ENCODE measurements around the gene PNO1. TPM values are rescaled to one million over a fixed set of nuclear protein-coding genes. Genes with fewer than 3 reads are reported as not detected.

PNO1 gene
- total RNA-seq, 1 experiment from 2014 or later, result 31.7 TPM

DNA sequence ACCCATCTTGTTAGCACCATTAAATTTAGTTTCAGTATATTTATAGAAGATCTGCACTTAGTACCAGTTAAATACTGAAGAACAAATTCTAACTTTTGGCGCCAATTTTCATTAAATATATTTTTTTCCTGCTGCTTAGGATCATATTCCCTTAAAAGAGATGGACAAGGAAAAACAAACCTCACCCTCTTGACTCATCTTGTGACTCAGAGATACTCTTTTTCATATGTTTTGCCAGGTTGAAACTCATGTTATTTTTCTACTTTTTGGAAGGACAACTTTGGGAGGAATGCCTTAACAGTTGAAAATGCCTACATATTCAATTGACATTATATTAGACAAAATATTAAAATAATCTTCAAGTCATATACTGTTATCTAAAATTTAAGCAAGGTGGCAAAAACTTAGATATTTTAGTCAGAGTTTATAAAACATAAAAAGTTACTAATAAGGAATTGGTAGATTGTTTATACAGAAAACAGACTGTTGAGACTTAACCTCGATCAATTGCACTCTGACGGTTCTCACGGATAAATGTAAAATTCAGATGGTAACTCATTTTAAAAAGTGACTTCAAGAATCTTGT, 36.2 kb downstream of the PNO1 start:
- DNase-seq (ENCODE audit: low read depth), result peak; percentile 67

DNA sequence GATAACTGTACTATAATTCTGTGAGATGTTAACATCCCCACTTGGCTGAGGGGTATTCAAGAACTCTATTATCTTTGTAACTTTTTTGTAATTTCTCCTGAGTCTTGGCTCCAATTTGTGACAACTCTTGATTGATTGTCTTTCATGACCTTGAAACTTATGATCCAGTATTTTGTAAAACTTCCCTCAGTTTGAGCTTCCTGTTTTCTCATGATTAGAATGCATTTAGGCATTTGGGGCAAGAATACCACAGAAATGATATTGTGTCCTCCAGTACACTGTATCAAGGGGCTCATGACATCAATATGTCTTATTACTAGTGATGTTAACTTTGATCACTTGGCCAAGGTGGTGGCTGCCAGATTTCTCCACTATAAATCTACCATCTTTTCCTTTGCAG, 37.4 kb downstream of the PNO1 start:
- DNase-seq (ENCODE audit: low read depth), result no peak

DNA sequence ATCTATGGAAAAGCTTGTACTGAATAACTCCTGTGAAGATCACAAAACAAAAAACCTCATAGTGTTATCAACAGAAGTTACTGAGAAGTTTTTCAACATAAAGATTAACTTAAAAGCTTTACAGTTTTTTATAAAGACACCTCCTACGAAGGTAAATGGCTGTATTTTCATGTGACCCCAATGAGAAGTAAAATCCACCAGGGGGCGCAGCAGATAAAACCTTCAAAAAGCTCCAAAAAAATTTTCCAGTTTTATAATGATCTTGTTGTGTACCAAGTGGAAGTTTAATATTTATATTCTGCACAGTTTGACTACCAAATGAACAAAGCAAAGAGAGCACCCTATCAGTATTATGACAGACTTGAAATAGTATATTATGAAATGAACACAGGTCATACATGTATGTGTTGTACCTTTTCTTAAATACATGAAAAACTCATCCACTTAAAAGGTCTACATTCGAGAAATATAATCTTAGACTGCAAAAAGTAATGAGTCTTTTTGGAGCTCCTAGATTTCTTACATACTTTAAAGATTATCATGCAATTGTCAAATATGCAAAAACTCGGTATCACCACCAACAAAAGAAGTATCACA, 38.5 kb downstream of the PNO1 start:
- DNase-seq (ENCODE audit: low read depth), result peak; percentile 30

- DNase-seq (ENCODE audit: low read depth), result no peak
Observed at GRCh38 chr2:68200157-68200787, 42.6 kb downstream of the PNO1 start.

GRCh38 chr2:68203587-68203986, 45.9 kb downstream of the PNO1 start:
- DNase-seq (ENCODE audit: low read depth), result no peak

GRCh38 chr2:68206793-68207192, 49.1 kb downstream of the PNO1 start:
- no peak for DNase-seq (ENCODE audit: low read depth)

GRCh38 chr2:68214381-68214780, 56.7 kb downstream of the PNO1 start:
- DNase-seq (ENCODE audit: low read depth), result no peak

GRCh38 chr2:68216454-68217310, 59.0 kb downstream of the PNO1 start:
- peak; percentile 18 for DNase-seq (ENCODE audit: low read depth)

GRCh38 chr2:68217729-68218128, 60.0 kb downstream of the PNO1 start:
- no peak for DNase-seq (ENCODE audit: low read depth)

DNA sequence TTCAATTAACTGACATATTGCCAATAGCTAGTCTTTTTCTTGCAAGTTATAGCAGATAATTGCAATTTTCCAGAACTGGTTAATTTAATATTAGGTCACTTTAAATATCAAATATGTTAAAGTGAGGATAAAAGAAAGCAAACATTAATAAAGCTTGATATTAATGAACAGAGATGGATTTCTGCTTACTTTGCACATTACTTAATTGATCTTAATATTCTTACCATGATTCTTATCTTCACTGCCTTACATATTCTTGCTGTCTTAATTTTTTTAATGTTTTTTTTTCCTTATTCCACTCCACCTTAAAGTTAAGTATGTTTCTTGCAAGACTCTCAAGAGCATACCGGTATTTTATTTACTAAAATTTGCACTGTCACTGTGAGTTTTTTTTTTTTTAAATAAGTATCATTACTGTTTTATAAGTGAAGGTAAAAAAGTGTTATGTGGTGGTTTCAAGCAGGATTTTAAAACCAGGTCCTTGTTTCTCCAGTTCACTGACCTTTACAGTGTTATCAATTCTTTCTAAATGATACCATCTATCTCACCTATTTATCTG, 60.7 kb downstream of the PNO1 start:
- DNase-seq (ENCODE audit: low read depth), result no peak

DNA sequence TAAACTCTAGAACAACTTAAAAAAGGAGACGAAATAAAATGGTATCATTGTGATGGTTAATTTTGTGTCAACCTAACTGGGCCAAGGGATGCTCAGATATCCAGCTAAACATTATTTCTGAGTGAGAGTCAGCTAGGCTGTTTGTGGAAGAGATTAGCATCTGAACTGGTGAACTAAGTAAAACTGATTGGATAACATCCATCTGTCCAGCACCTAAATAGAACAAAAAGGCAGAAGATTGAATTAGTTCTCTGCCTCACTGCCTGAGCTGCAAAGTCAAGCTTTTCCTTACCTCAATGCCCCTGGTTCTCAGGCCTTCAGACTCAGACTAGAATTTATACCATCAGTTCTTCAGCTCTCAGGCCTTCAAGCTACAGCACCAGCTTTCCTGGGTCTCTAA, 64.6 kb downstream of the PNO1 start:
- no peak for DNase-seq (ENCODE audit: low read depth)

DNA sequence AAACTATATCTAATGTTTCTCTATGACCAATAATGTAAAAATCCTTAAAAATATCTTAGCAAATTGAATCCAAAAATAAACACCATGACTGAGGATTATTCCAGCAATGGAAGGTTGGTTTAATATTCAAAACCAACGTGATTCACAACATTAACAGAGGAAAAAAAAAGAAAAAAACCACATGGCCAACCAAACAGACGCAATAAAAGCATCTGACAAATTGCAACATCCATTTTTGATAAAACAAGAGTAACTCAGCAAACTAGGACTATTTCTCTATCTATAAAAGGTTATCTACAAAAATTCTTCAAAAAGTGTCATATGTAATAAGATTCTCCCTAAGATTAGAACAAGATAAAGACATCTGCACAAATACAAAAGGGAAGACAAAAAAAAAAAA, 65.7 kb downstream of the PNO1 start:
- peak; percentile 41 for DNase-seq (ENCODE audit: low read depth)

- DNase-seq (ENCODE audit: low read depth), result peak; percentile 51
Observed at GRCh38 chr2:68225119-68225632, 67.5 kb downstream of the PNO1 start.

Other genes starting within 250 kb of the PNO1 start
- gene C1D, start 94.9 kb upstream of the PNO1 start, total RNA-seq (2014; rRNA removed), result 47.8 and 55.5 TPM in 2 replicates
- 20.2 and 23.5 TPM in 2 replicates for gene PPP3R1, start 94.6 kb downstream of the PNO1 start, total RNA-seq (2014; rRNA removed)
- gene CNRIP1, start 162.1 kb downstream of the PNO1 start, total RNA-seq (2014; rRNA removed), result 31.6 and 36.4 TPM in 2 replicates
- not detected in 2 replicates for gene PLEK, start 207.4 kb downstream of the PNO1 start, total RNA-seq (2014; rRNA removed)